Measurements from ENCODE around the gene ALDH4A1. TPM values are rescaled to one million over a fixed set of nuclear protein-coding genes. Genes with fewer than 3 reads are reported as not detected.

Gene ALDH4A1
- total and polyA plus RNA-seq, 2 experiments from 2014 or later: 11.3 to 33.8 TPM

GRCh38 chr1:18872071-18872611 is 30.2 kb downstream of the ALDH4A1 start (continued):
- no peak for TF ChIP-seq NANOG (IDR thresholded peaks at IDR 0.05; ENCODE audit: borderline replicate concordance)
- no peak for TF ChIP-seq EZH2 (IDR thresholded peaks at IDR 0.05; ENCODE audit: low read depth, unreplicated experiment)
- no peak for TF ChIP-seq ETS1 (IDR thresholded peaks at IDR 0.05)
- TF ChIP-seq ZNF114 (CRISPR knock-in tag; IDR thresholded peaks at IDR 0.05): no peak
- TF ChIP-seq CREB1 (CRISPR knock-in tag; IDR thresholded peaks at IDR 0.05; ENCODE audit: low read depth): no peak

GRCh38 chr1:18871401-18872070 is 30.8 kb downstream of the ALDH4A1 start:
- DNase-seq (ENCODE audit: low spot score) (no peak), ATAC-seq (no peak)
- Histone ChIP-seq H3K4me1 (ENCODE audit: insufficient read depth) (no peaks in the 10 kb centered on the region), H4K20me1 (replicated peaks; ENCODE audit: insufficient read depth) (no peaks in the 10 kb centered on the region; the same call in 1 of the 2 replicates), H3K79me2 (replicated peaks; ENCODE audit: insufficient read depth) (no peaks in the 10 kb centered on the region), H3K36me3 (ENCODE audit: insufficient read depth) (no peaks in the 10 kb centered on the region), H3K9me2 (ENCODE audit: insufficient read depth) (no peaks in the 10 kb centered on the region), H3K27ac (ENCODE audit: low read depth) (no peak overlapping the region), H3F3A (replicated peaks; ENCODE audit: low read depth) (no peaks in the 10 kb centered on the region), H3K27me3 (ENCODE audit: insufficient read depth) (no peaks in the 10 kb centered on the region), H2AFZ (no peak overlapping the region), H3K4me3 (no peak overlapping the region), H3K4me2 (no peak overlapping the region)
- H3K9me3 Mint-ChIP-seq: no peaks in the 10 kb centered on the region
- H3K36me3 Mint-ChIP-seq (ENCODE audit: low read depth): no peaks in the 10 kb centered on the region; the same call in 2 of the 3 replicates
- no peak overlapping the region for H3K27ac Mint-ChIP-seq
- H3K27me3 Mint-ChIP-seq (ENCODE audit: insufficient read depth, low read depth, poor library complexity): peaks cover 6% of the 10 kb centered on the region
- H3K4me3 Mint-ChIP-seq: no peak overlapping the region
- no peaks in the 10 kb centered on the region for H3K4me1 Mint-ChIP-seq
- TF ChIP-seq ETS1 (IDR thresholded peaks at IDR 0.05) (no peak), EZH2 (IDR thresholded peaks at IDR 0.05; ENCODE audit: low read depth, unreplicated experiment) (no peak), NANOG (IDR thresholded peaks at IDR 0.05; ENCODE audit: borderline replicate concordance) (no peak), ZNF462 (CRISPR knock-in tag; IDR thresholded peaks at IDR 0.05) (no peak), EZH2phosphoT487 (IDR thresholded peaks at IDR 0.05; ENCODE audit: unreplicated experiment) (no peak), ZNF331 (CRISPR knock-in tag; IDR thresholded peaks at IDR 0.05; ENCODE audit: low read depth) (no peak), ZNF114 (CRISPR knock-in tag; IDR thresholded peaks at IDR 0.05) (no peak), REST (IDR thresholded peaks at IDR 0.05; ENCODE audit: unreplicated experiment) (no peak), POLR2AphosphoS5 (IDR thresholded peaks at IDR 0.05; ENCODE audit: low read depth) (no peak)
